Aorta (tissue), 5 donors: ENCODE results near the gene EPHA1. TPM values are rescaled to one million over a fixed set of nuclear protein-coding genes. Genes with fewer than 3 reads are reported as not detected.
"Not testable (repeated sequence)": the region's sequence is repeated elsewhere in the genome, so short reads cannot be mapped to it uniquely, and the experiment has no call there.

Experiments
- ATAC-seq: fragments of 200-7000 bp; cut with Tn5 transposase; one replicate; pipeline ENCODE4 v1.9.1; 2022; ENCODE audit warnings: moderate library complexity; ENCODE audit not compliant: low FRiP score
- DNase-seq, 2 donors: peaks; one replicate each; pipeline ENCODE4 v3.0.0-alpha.2; 2020
- H3K27ac ChIP-seq, 2 donors: one replicate each; pipeline ENCODE4 v1.5.1; 2013; ENCODE audit warnings: low read length in 2 of 2, mild to moderate bottlenecking in 2 of 2, moderate library complexity in 2 of 2, control low read depth in 1 of 2, inconsistent platforms in 1 of 2, low read depth in 1 of 2
- H3K27me3 ChIP-seq, 2 donors: one replicate each; pipeline ENCODE4 v1.6.1; 2013; ENCODE audit warnings: control low read depth in 1 of 2, low read length in 1 of 2, mild to moderate bottlenecking in 1 of 2, moderate library complexity in 1 of 2; ENCODE audit not compliant: insufficient read depth in 2 of 2, control insufficient read depth in 1 of 2
- H3K36me3 ChIP-seq, 2 donors: one replicate each; pipeline ENCODE4 v1.6.1; 2013; ENCODE audit warnings: control low read depth in 1 of 2, low read length in 1 of 2, mild to moderate bottlenecking in 1 of 2; ENCODE audit not compliant: insufficient read depth in 2 of 2, control insufficient read depth in 1 of 2
- H3K4me1 ChIP-seq, 2 donors: one replicate each; pipeline ENCODE4 v1.6.1; 2013; ENCODE audit warnings: low read length in 2 of 2, control low read depth in 1 of 2, mild to moderate bottlenecking in 1 of 2, moderate library complexity in 1 of 2; ENCODE audit not compliant: insufficient read depth in 2 of 2, control insufficient read depth in 1 of 2
- H3K4me3 ChIP-seq, 2 donors: one replicate each; pipeline ENCODE4 v1.5.1; 2013; ENCODE audit warnings: low read length in 2 of 2, control low read depth in 1 of 2, mild to moderate bottlenecking in 1 of 2
- H3K9me3 ChIP-seq: one replicate; pipeline ENCODE4 v1.6.1; 2013; ENCODE audit warnings: mild to moderate bottlenecking, low read length; ENCODE audit not compliant: control insufficient read depth
- WGBS, 2 donors: extraction: QIAGEN DNeasy Blood & Tissue Kit; methylation state at CpG; one replicate each; pipeline ENCODE4 v1.1.7; 2013; 5-methylcytosine and 5-hydroxymethylcytosine counted together
- intact Hi-C, 2 donors: fragments of 100-400 bp; cut with DNase I; formaldehyde crosslinking; loops; one replicate each; pipeline versions ENCODE4 v1.14.2 to v1.15.0; 2022
- polyA plus RNA-seq, 2 donors: library from polyadenylated mRNA; stranded (reverse); fragments of 200-250 nt; gene quantifications; one replicate each; pipeline ENCODE4 v1.2.3, GENCODE V29; 2013
- total RNA-seq, 2 donors: library from RNA; stranded (reverse); fragmentation: NEBNext Ultra II Directional; extraction: Animal tissue kit (Norgen Biotek cat#: 25700); gene quantifications; one replicate each; pipeline ENCODE4 v1.2.1, GENCODE V29; 2021
- donor health status: healthy with polysubstance abuse.
- donor health status: Bipolar disorder and iron deficiency.
- donor health status: DM: no; HTN: no; CAD: no.
- donor health status: DM: no; HTN: no; CAD: no.
- donor health status: DM: yes; HTN: yes; CAD: no.

The EPHA1 gene
- total and polyA plus RNA-seq, 4 donors, result 0.20 to 1.9 (median 0.33) TPM

GRCh38 chr7:143436325-143436946, 27.8 kb upstream of the EPHA1 start:
- H3K36me3 ChIP-seq, result no peaks in the 10 kb centered on the region
- H3K4me3 ChIP-seq, result no peak overlapping the region
- no peaks in the 10 kb centered on the region for H3K27me3 ChIP-seq
- H3K9me3 ChIP-seq, result no peaks in the 10 kb centered on the region
- no peak for ATAC-seq
- no peaks in the 10 kb centered on the region for H3K4me1 ChIP-seq
- 88 to 91% methylated on average over 3 of the region's 3 CpGs for WGBS, 2 donors
- no peak for DNase-seq
- intact Hi-C loops, result no loop called here
- no peak overlapping the region for H3K27ac ChIP-seq

DNA sequence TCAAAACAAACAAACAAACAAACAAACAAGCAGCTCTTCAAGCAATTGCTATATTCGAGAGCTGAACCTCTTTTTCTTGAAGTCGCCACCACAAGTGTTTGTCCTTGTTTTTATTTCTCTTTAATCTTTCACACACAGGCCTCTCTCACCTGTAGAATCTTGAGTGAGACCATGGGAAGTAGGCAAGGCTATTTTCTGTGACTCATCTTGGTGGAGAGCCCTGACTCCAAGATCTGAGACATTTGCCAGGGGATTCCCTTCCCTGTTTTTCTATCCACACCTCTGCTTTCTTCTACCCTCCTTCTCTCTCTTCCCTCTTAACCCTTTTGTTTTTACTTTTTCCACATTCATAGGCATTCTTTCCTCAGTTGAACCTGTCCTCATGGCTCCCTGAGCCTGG, 26.6 kb upstream of the EPHA1 start:
- Histone ChIP-seq H3K27ac (no peak overlapping the region), H3K9me3 (no peaks in the 10 kb centered on the region), H3K4me1 (no peaks in the 10 kb centered on the region), H3K27me3 (no peaks in the 10 kb centered on the region), H3K4me3 (no peak overlapping the region), H3K36me3 (no peaks in the 10 kb centered on the region)
- DNase-seq (no peak), ATAC-seq (no peak)
- 92 to 96% methylated on average over 2 of the region's 2 CpGs for WGBS, 2 donors
- intact Hi-C loops, result no loop called here

DNA sequence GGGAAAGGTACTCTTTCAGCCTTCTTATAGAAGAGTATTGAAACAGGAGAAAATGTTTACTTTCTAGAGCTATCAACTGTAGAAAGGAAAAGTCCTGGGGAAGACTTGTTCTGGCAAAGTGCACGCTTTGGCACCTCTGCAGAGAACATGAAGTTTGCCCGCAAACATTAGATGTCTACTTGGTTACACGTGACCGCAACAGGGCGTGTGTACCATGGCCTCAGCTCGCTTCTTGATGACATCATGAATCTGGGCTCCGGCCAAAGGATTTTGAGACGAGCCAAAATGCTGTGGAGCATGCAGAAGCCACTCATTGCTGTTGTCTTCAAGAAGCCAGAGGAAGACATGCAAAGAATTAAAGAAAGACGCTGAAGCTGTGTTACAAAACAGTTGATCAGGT, 26.0 kb upstream of the EPHA1 start:
- 57% methylated on average over 9 of the region's 9 CpGs for WGBS, 2 donors
- Histone ChIP-seq H3K36me3 (no peaks in the 10 kb centered on the region), H3K4me3 (no peak overlapping the region), H3K9me3 (no peaks in the 10 kb centered on the region), H3K4me1 (no peaks in the 10 kb centered on the region), H3K27ac (no peak overlapping the region), H3K27me3 (no peaks in the 10 kb centered on the region)
- ATAC-seq, result no peak
- peak; percentile 57 to 78 for DNase-seq
- intact Hi-C loops, result no loop called here

DNA sequence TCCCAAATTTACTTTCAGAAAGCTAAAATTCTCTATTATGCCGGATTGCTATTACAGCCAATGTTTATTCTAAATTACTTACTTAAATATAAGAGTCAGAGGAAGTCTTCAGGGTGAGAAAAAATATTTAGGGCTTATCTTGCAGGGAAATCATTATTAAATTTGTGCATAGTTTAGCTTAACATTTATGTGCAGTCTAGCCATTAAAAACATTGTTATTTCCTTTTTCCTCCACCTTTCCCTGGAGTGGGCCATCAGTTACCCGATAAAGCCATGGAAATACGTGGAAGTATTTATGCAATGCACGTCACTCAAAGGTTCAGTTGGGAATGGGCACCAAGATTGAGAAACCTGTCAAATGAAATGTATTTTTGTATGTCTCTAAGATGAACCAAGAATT, 25.1 kb upstream of the EPHA1 start:
- H3K4me3 ChIP-seq, result no peak overlapping the region
- WGBS, 2 donors, result 45 to 60% methylated on average over 4 of the region's 4 CpGs
- ATAC-seq, result no peak
- no peak for DNase-seq
- H3K4me1 ChIP-seq, result no peaks in the 10 kb centered on the region
- H3K36me3 ChIP-seq, result no peaks in the 10 kb centered on the region
- no peaks in the 10 kb centered on the region for H3K27me3 ChIP-seq
- H3K9me3 ChIP-seq, result no peaks in the 10 kb centered on the region
- intact Hi-C loops, result no loop called here
- no peak overlapping the region for H3K27ac ChIP-seq

- no peaks in the 10 kb centered on the region for H3K27me3 ChIP-seq
- no peaks in the 10 kb centered on the region for H3K36me3 ChIP-seq
- no peaks in the 10 kb centered on the region for H3K9me3 ChIP-seq
- H3K4me3 ChIP-seq, result no peak overlapping the region
- DNase-seq, result no peak
- WGBS, 2 donors, result 49 to 68% methylated on average over 2 of the region's 2 CpGs
- no peak for ATAC-seq
- H3K4me1 ChIP-seq, result no peaks in the 10 kb centered on the region
- H3K27ac ChIP-seq, result no peak overlapping the region
- intact Hi-C loops, result no loop called here
Measured at GRCh38 chr7:143431109-143431508, 22.5 kb upstream of the EPHA1 start.

DNA sequence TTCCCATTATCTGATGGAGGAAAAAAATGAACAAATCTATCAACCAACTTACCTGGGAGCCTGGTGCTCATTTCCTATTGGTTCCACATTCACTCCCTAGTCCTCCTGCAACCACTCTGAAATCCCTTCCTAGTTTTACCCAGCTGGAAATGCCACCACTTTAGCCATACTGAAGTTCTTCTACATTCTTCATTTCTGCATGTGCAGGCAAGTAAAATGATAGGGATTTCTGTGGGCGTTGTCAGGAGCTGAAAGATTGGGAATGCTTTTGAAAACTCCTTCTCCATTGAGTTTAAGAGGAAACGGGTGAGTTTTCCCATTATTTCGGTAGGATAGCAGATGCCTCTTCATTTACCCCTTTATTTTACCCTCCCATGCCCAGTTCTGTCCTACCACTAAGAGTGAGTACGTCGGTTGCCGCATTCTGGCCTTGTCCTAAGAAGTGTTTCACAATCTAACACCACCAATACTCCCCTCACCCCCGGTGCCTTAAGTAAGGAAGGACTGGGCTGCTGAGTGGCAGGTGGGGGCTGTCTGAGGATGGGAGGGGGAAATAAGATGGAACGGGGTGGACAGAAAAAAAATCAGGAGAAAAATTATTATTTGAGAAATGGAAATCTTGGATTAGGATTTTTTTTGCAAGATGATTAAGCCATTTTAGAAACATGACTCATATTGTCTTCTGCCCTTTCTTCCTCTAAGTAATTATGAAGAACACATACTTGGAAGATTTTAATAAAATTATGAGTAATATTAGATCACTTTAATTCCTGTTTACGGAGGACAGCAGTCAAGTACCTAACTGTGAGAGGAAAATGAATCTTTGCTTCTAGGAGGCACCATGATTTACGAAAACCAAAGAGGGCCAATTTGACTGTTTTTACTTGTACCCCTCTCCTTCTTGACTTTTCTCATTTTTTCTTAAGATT, 21.4 kb upstream of the EPHA1 start:
- Histone ChIP-seq H3K27me3 (no peaks in the 10 kb centered on the region), H3K36me3 (no peaks in the 10 kb centered on the region), H3K9me3 (no peaks in the 10 kb centered on the region), H3K27ac (no peak overlapping the region), H3K4me3 (no peak overlapping the region), H3K4me1 (no peaks in the 10 kb centered on the region)
- WGBS, 2 donors, result 82 to 85% methylated on average over 10 of the region's 10 CpGs
- intact Hi-C loops, result no loop called here
- no peak for ATAC-seq
- DNase-seq, result no peak

GRCh38 chr7:143426479-143427142, 18.0 kb upstream of the EPHA1 start:
- Histone ChIP-seq H3K4me1 (no peaks in the 10 kb centered on the region), H3K27ac (no peak overlapping the region), H3K36me3 (no peaks in the 10 kb centered on the region), H3K9me3 (no peaks in the 10 kb centered on the region), H3K4me3 (no peak overlapping the region), H3K27me3 (no peaks in the 10 kb centered on the region)
- 88 to 93% methylated on average over 2 of the region's 2 CpGs for WGBS, 2 donors
- ATAC-seq, result no peak
- no peak for DNase-seq
- intact Hi-C loops, result no loop called here

DNA sequence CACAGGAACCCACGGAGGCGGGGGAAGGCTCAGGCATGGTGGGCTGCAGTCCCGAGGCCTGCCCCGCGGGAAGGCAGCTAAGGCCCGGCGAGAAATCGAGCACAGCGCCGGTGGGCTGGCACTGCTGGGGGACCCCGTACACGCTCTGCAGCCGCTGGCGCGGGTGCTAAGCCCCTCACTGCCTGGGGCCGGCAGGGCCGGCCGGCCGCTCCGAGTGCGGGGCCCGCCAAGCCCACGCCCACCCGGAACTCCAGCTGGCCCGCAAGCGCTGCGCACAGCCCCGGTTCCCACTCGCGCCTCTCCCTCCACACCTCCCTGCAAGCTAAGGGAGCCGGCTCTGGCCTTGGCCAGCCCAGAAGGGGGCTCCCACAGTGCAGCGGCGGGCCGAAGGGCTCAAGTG, 15.8 kb upstream of the EPHA1 start:
- H3K9me3 ChIP-seq, DNase-seq, ATAC-seq, H3K36me3 ChIP-seq, intact Hi-C loops, H3K4me3 ChIP-seq, H3K27me3 ChIP-seq, H3K4me1 ChIP-seq, H3K27ac ChIP-seq: not testable (repeated sequence)
- WGBS, 2 donors, result 96% methylated on average over 18 to 34 of the region's 34 CpGs
